ENCODE data around the gene STAG2.
"Not testable (repeated sequence)": the region's sequence is repeated elsewhere in the genome, so short reads cannot be mapped to it uniquely, and the experiment has no call there.

Gene STAG2

GRCh38 chrX:124035657-124036056, 74.2 kb downstream of the STAG2 start:
- DNase-seq (ENCODE audit: low spot score): no peak

- DNase-seq (ENCODE audit: low spot score): no peak
Measured at GRCh38 chrX:124042042-124042441, 80.5 kb downstream of the STAG2 start.

- no peak for DNase-seq (ENCODE audit: low spot score)
Measured at GRCh38 chrX:124045109-124045508, 83.6 kb downstream of the STAG2 start.

GRCh38 chrX:124084417-124084816, 122.9 kb downstream of the STAG2 start:
- DNase-seq (ENCODE audit: low spot score): not testable (repeated sequence)

GRCh38 chrX:124085063-124085462, 123.6 kb downstream of the STAG2 start:
- DNase-seq (ENCODE audit: low spot score): no peak

- no peak for DNase-seq (ENCODE audit: low spot score)
Measured at GRCh38 chrX:124086411-124086810, 124.9 kb downstream of the STAG2 start.

- DNase-seq (ENCODE audit: low spot score): no peak
Measured at GRCh38 chrX:124087000-124087746, 125.7 kb downstream of the STAG2 start.

- DNase-seq (ENCODE audit: low spot score): no peak
Measured at GRCh38 chrX:124093222-124093621, 131.7 kb downstream of the STAG2 start.

GRCh38 chrX:124097116-124097515, 135.6 kb downstream of the STAG2 start:
- DNase-seq (ENCODE audit: low spot score): no peak

- DNase-seq (ENCODE audit: low spot score): peak; percentile 50
Measured at GRCh38 chrX:124098089-124098488, 136.6 kb downstream of the STAG2 start.

GRCh38 chrX:124103966-124104365, 142.5 kb downstream of the STAG2 start:
- no peak for DNase-seq (ENCODE audit: low spot score)

- DNase-seq (ENCODE audit: low spot score): not testable (repeated sequence)
Measured at GRCh38 chrX:124104512-124104911, 143.0 kb downstream of the STAG2 start.

GRCh38 chrX:124113621-124114600, 152.4 kb downstream of the STAG2 start:
- no peak for DNase-seq (ENCODE audit: low spot score)

- DNase-seq (ENCODE audit: low spot score): no peak
Measured at GRCh38 chrX:124117325-124117724, 155.8 kb downstream of the STAG2 start.

GRCh38 chrX:124125471-124125870, 164.0 kb downstream of the STAG2 start:
- DNase-seq (ENCODE audit: low spot score): no peak

- DNase-seq (ENCODE audit: low spot score): no peak
Measured at GRCh38 chrX:124127496-124127895, 166.0 kb downstream of the STAG2 start.

GRCh38 chrX:124132437-124132836, 170.9 kb downstream of the STAG2 start:
- not testable (repeated sequence) for DNase-seq (ENCODE audit: low spot score)

- DNase-seq (ENCODE audit: low spot score): no peak
Measured at GRCh38 chrX:124145749-124146148, 184.2 kb downstream of the STAG2 start.

GRCh38 chrX:124151195-124151594, 189.7 kb downstream of the STAG2 start:
- DNase-seq (ENCODE audit: low spot score): no peak

Measured in kidney tubule cell (primary cell).